HG03432 (cell line): Measurements from ENCODE around the gene PPFIBP2.
"Not testable (repeated sequence)": the region's sequence is repeated elsewhere in the genome, so short reads cannot be mapped to it uniquely, and the experiment has no call there.

Source experiments
- ATAC-seq: cut with Tn5 transposase; IDR thresholded peaks from one replicate; pipeline ENCODE4 v1.9.1; 2021; ENCODE audit warnings: mild to moderate bottlenecking, moderate library complexity; ENCODE audit not compliant: unreplicated experiment

Gene PPFIBP2

GRCh38 chr11:7655253-7656217 is 141.7 kb downstream of the PPFIBP2 start:
- no peak for ATAC-seq

GRCh38 chr11:7656704-7657103 is 142.9 kb downstream of the PPFIBP2 start:
- no peak for ATAC-seq

GRCh38 chr11:7657306-7658025 is 143.7 kb downstream of the PPFIBP2 start:
- no peak for ATAC-seq

- not testable (repeated sequence) for ATAC-seq
These were observed 149.7 kb downstream of the PPFIBP2 start for GRCh38 chr11:7663531-7663930.

- no peak for ATAC-seq
These were observed 151.1 kb downstream of the PPFIBP2 start for GRCh38 chr11:7664867-7665266.

- peak; percentile 99 for ATAC-seq
These were observed 151.9 kb downstream of the PPFIBP2 start for GRCh38 chr11:7665473-7666291.

- no peak for ATAC-seq
These were observed 152.6 kb downstream of the PPFIBP2 start for GRCh38 chr11:7666292-7666866.

- ATAC-seq = no peak
These were observed 153.7 kb downstream of the PPFIBP2 start for GRCh38 chr11:7667460-7667859.

- no peak for ATAC-seq
These were observed 154.7 kb downstream of the PPFIBP2 start for GRCh38 chr11:7668464-7668863.

- ATAC-seq = no peak
These were observed 155.1 kb downstream of the PPFIBP2 start for GRCh38 chr11:7668911-7669310.

GRCh38 chr11:7670641-7671040 is 156.8 kb downstream of the PPFIBP2 start:
- no peak for ATAC-seq

GRCh38 chr11:7671347-7672215 is 157.8 kb downstream of the PPFIBP2 start:
- ATAC-seq = peak; percentile 57

- ATAC-seq = no peak
These were observed 158.6 kb downstream of the PPFIBP2 start for GRCh38 chr11:7672276-7672959.

GRCh38 chr11:7672960-7673723 is 159.3 kb downstream of the PPFIBP2 start, which contains the start of gene CYB5R2:
CYB5R2 (minus strand) TSS chr11:7673500; CDS start chr11:7672825, 675 bp downstream.
- ATAC-seq = peak; percentile 57

GRCh38 chr11:7673724-7674434 is 160.1 kb downstream of the PPFIBP2 start:
- peak; percentile 51 for ATAC-seq

GRCh38 chr11:7675631-7676030 is 161.8 kb downstream of the PPFIBP2 start:
- no peak for ATAC-seq

- no peak for ATAC-seq
These were observed 163.3 kb downstream of the PPFIBP2 start for GRCh38 chr11:7677071-7677470.

GRCh38 chr11:7677796-7678201 is 164.0 kb downstream of the PPFIBP2 start:
- ATAC-seq = no peak
